Left colon (tissue), 2 donors: ENCODE measurements around the gene PMPCA. TPM values are rescaled to one million over a fixed set of nuclear protein-coding genes. Genes with fewer than 3 reads are reported as not detected.

Experiments
- ATAC-seq: fragments of 200-7000 bp; cut with Tn5 transposase; one replicate; pipeline ENCODE4 v1.9.1; 2020; ENCODE audit warnings: mild to moderate bottlenecking, moderate library complexity
- DNase-seq, 2 donors: peaks; one replicate each; pipeline ENCODE4 v3.0.0-alpha.2; 2020
- intact Hi-C, 2 donors: fragments of 100-400 bp; cut with DNase I in 1 of 2; cut with micrococcal nuclease in 1 of 2; formaldehyde crosslinking; loops; one replicate each; pipeline versions ENCODE4 v1.11.2 to v1.14.0; 2022; cut with DNase I, micrococcal nuclease
- total RNA-seq, 2 donors: library from RNA; stranded (reverse); fragmentation: NEBNext Ultra II Directional; extraction: Animal tissue kit (Norgen Biotek cat#: 25700); gene quantifications; one replicate each; pipeline ENCODE4 v1.2.1, GENCODE V29; 2021
- donor health status: DM: no; HTN: no; CAD: no.
- donor health status: DM: yes; HTN: yes; CAD: no.

PMPCA gene
- total RNA-seq, 2 donors from 2014 or later: 43.4 to 52.5 TPM

- ATAC-seq (no peak), DNase-seq (no peak)
Measured at GRCh38 chr9:136466155-136466541, 55.7 kb downstream of the PMPCA start.

DNA sequence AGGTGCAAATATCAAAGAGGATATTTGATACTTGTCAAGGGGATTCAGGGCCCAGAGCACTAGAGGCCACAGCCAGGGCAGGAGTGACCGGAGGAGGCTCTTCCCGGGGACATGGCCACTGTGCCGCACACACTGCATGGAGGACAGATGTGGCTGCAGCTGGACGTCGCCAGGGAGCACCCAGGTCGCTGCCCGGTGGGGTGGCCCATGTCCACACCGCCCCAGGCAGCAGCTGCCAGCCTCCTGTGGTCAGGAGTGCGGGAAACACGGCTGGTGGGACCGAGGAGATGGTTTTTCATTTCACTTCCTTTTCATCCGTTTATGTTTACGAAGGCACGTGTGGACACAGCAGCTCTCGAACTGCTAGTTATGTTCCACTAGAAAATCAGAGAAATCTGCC lies 57.3 kb downstream of the PMPCA start:
- no peak for ATAC-seq
- intact Hi-C loops: no loop called here
- DNase-seq: no peak

More at GRCh38 chr9:136466155-136466541, 55.7 kb downstream of the PMPCA start:
- intact Hi-C loops: no loop called here

DNA sequence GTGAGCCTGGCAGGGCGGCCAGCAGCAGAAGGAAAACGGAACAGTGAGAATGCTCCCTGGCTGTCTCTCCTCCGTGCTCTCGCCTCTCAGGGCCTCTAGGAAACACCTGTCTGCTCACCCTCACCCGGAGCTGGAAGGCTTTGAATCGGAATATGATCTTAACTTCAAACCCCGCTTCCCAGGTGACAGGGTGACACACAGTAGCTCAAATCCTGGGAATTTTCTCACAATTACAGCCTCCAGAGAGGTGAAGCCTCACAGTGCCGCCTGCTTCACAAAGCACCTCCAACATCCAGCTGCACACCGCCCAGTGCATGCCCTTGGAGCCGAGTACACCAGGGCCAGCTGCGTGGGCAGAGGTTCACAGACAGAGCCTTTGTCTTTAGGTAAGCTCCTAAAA lies 59.9 kb downstream of the PMPCA start:
- DNase-seq: no peak
- no peak for ATAC-seq
- intact Hi-C loops: no loop called here

- DNase-seq (no peak), ATAC-seq (no peak)
- intact Hi-C loops: no loop called here
Measured at GRCh38 chr9:136470792-136471469, 60.5 kb downstream of the PMPCA start.

- DNase-seq (no peak), ATAC-seq (no peak)
- intact Hi-C loops: no loop called here
Measured at GRCh38 chr9:136471802-136472487, 61.5 kb downstream of the PMPCA start.

DNA sequence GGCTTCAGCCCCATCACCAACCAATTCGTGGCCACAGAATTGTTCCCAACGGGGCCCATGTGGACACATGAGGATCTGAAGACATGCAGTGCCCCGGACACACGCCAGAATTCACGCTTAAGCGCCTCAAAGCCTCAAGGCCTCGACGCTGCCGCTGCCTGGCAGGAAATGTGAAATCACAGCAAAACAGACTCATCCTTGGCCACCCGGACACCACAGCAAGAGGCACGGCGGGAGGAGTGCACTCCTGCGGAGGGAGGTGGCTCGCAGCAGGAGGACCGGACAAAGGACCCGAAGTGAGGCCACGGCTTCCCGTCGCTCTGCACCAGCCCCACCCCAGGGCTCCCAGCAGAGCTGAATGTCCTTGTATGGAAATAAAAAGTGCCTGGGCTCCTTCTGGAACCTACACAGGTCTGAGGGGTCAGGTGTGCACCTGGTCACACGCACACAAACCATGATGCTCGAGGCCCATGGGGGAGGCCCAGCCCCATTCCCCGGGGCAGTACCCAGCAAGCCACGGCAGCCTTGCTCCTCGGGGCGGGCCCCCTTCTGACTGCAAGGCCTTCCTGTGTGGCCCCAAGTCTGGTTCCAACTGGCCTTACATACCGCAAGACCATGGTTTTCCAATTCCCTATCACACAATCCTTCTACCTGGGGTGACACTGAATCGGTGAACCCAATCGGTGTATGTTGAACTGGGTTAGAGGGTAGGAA lies 62.3 kb downstream of the PMPCA start:
- no peak for DNase-seq
- no peak for ATAC-seq
- intact Hi-C loops: no loop called here

GRCh38 chr9:136473354-136473721 lies 62.9 kb downstream of the PMPCA start:
- DNase-seq: no peak
- ATAC-seq: no peak
- intact Hi-C loops: no loop called here

Other genes starting within 250 kb of the PMPCA start
- gene LHX3, start 205.5 kb upstream of the PMPCA start, total RNA-seq: not detected
- gene QSOX2, start 164.8 kb upstream of the PMPCA start, total RNA-seq: 1 to 10 TPM; 6.1 to 7.4 TPM
- gene CCDC187, start 106.6 kb upstream of the PMPCA start, total RNA-seq: under 1 TPM; 0.52 to 0.67 TPM
- gene GPSM1, start 83.1 kb upstream of the PMPCA start, total RNA-seq: 1 to 10 TPM; 2.0 to 3.1 TPM
- 10 to 100 TPM in 1 of 2 donors, 1 to 10 TPM in 1; 10.0 to 10.6 TPM for gene DNLZ, start 46.9 kb upstream of the PMPCA start, total RNA-seq
- gene CARD9, start 37.0 kb upstream of the PMPCA start, total RNA-seq: 1 to 10 TPM in 1 of 2 donors, under 1 TPM in 1; 0.52 to 1.9 TPM
- gene SNAPC4, start 10.5 kb upstream of the PMPCA start, total RNA-seq: 1 to 10 TPM; 6.7 to 8.1 TPM
- gene ENTR1, start within 50 bp of the PMPCA start, total RNA-seq: 10 to 100 TPM; 29.8 to 33.2 TPM
- 10 to 100 TPM; 10.5 to 11.0 TPM for gene INPP5E, start 29.2 kb downstream of the PMPCA start, total RNA-seq
- gene SEC16A, start 72.4 kb downstream of the PMPCA start, total RNA-seq: 10 to 100 TPM; 64.2 to 82.4 TPM
- 10 to 100 TPM; 49.5 to 72.2 TPM for gene NOTCH1, start 135.4 kb downstream of the PMPCA start, total RNA-seq